Calu3 (cell line): Measurements from ENCODE around the gene TRIM40. TPM values are rescaled to one million over a fixed set of nuclear protein-coding genes. Genes with fewer than 3 reads are reported as not detected.

ENCODE experiments used
- BruUV-seq: library from RNA; stranded (reverse); fragments of 400-500 nt; replicated peaks from 2 replicates; lab custom pipeline; 2021; lab: Mats Ljungman, UMichigan
- CTCF ChIA-PET: fragments of 300-600 bp; sonication (Branson Sonifier 250); formaldehyde crosslinking; loops from one replicate; lab custom pipeline; 2022; ENCODE audit warnings: antibody characterized with exemption; lab: Charles Lee
- DNase-seq: peaks from one replicate; pipeline ENCODE4 v3.0.0; 2022
- H3K27ac Mint-ChIP-seq: one replicate; pipeline ENCODE4 v1.8.0; 2022; ENCODE audit warnings: mixed read lengths; ENCODE audit not compliant: unreplicated experiment
- H3K27me3 Mint-ChIP-seq: one replicate; pipeline ENCODE4 v1.8.0; 2022; ENCODE audit warnings: mixed read lengths; ENCODE audit not compliant: unreplicated experiment
- H3K36me3 Mint-ChIP-seq: one replicate; pipeline ENCODE4 v1.8.0; 2022; ENCODE audit warnings: mild to moderate bottlenecking, moderate library complexity, mixed read lengths; ENCODE audit not compliant: insufficient read depth, unreplicated experiment
- H3K4me1 Mint-ChIP-seq: one replicate; pipeline ENCODE4 v1.8.0; 2022; ENCODE audit warnings: mild to moderate bottlenecking, low read depth, mixed read lengths; ENCODE audit not compliant: unreplicated experiment
- H3K4me3 Mint-ChIP-seq: one replicate; pipeline ENCODE4 v1.8.0; 2022; ENCODE audit warnings: mild to moderate bottlenecking, low read depth, moderate library complexity, mixed read lengths; ENCODE audit not compliant: unreplicated experiment
- H3K9me3 Mint-ChIP-seq: one replicate; pipeline ENCODE4 v1.8.0; 2022; ENCODE audit warnings: low read depth, mixed read lengths; ENCODE audit not compliant: unreplicated experiment
- intact Hi-C: fragments of 100-400 bp; cut with micrococcal nuclease; formaldehyde crosslinking; loops from one replicate; pipeline ENCODE4 v1.10.0; 2022; ENCODE audit not compliant: unreplicated experiment
- total RNA-seq: library from RNA; stranded (reverse); gene quantifications from 2 replicates; pipeline ENCODE4 v1.2.3, GENCODE V29; 2022
- TF ChIP-seq, protein P1 (sequence below): fragments of 200-600 bp; IDR thresholded peaks from one replicate; pipeline ENCODE4 v1.8.0; 2022; ENCODE audit warnings: antibody characterized with exemption; ENCODE audit not compliant: unreplicated experiment

Gene TRIM40
- total RNA-seq, 1 experiment from 2014 or later: not detected

DNA sequence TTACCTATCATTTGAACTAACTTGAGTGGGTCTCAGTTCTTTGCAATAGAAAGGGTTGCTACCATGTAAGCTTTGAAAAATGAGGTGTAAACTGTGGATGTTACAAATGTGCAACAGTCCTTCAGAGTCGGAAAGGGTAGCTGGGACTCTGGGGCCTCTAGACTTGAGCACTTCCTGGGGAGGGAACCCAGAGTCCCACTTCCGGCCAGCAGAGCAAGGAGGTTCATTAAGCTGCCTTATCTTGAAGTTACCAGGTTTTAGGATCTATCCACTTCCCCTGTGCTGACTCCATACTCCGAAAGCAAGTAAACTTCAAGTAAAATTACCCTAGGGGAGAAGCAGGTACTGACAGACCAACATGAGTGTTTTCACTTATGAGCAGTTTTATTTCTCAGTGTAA is 15.6 kb downstream of the TRIM40 start:
- H3K4me3 Mint-ChIP-seq: no peak overlapping the region
- H3K27ac Mint-ChIP-seq: no peak overlapping the region
- no peaks in the 10 kb centered on the region for H3K9me3 Mint-ChIP-seq
- H3K4me1 Mint-ChIP-seq: peaks cover 50% of the 10 kb centered on the region
- intact Hi-C loops: loop anchor here (2.0 kb wide), 1 partner anchor 19 kb away; no protein-coding TSS in a partner anchor
- no peaks in the 10 kb centered on the region for H3K36me3 Mint-ChIP-seq
- TF ChIP-seq, protein P1, sequence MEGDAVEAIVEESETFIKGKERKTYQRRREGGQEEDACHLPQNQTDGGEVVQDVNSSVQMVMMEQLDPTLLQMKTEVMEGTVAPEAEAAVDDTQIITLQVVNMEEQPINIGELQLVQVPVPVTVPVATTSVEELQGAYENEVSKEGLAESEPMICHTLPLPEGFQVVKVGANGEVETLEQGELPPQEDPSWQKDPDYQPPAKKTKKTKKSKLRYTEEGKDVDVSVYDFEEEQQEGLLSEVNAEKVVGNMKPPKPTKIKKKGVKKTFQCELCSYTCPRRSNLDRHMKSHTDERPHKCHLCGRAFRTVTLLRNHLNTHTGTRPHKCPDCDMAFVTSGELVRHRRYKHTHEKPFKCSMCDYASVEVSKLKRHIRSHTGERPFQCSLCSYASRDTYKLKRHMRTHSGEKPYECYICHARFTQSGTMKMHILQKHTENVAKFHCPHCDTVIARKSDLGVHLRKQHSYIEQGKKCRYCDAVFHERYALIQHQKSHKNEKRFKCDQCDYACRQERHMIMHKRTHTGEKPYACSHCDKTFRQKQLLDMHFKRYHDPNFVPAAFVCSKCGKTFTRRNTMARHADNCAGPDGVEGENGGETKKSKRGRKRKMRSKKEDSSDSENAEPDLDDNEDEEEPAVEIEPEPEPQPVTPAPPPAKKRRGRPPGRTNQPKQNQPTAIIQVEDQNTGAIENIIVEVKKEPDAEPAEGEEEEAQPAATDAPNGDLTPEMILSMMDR: no peak
- no peaks in the 10 kb centered on the region for H3K27me3 Mint-ChIP-seq
- no peak for DNase-seq
- CTCF ChIA-PET: interaction anchor here (0.5 kb wide), 1 partner anchor 45 kb away, joined by 5 read pairs; no protein-coding TSS in a partner anchor
- BruUV-seq: no TSS peak

DNA sequence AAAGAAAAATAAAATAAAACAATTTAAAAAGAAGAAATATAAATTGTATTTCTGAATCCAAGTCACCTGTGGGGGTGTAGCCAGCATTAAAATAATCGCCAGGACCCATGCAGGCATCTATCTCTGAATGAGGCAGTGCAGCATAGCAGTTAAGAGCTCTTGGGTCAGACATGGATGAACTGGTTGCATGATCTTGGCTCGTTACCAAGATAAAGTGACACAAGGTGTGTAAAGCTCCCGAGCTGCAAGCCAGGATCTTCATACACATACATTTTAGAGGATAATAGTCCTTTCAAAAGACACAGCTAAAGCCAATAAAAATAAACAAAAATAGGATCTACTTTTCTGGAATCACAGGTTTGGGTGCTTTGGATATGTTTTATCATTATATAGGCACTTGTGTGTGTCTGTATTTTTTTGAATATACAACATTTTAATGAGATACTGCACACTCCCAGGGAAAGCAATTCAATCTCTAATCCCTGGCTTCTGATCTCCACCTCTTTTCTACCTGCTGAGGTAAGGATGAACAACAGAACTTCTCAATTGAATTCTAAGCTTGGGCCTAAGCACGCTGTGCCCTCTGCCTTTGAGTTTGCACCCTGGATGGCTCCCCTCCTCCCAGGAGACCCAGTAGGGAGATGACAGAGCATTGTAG is 16.2 kb downstream of the TRIM40 start:
- Mint-ChIP-seq H3K4me1 (peaks cover 51% of the 10 kb centered on the region), H3K27me3 (no peaks in the 10 kb centered on the region), H3K27ac (no peak overlapping the region), H3K9me3 (no peaks in the 10 kb centered on the region), H3K4me3 (no peak overlapping the region), H3K36me3 (no peaks in the 10 kb centered on the region)
- BruUV-seq: no TSS peak
- TF ChIP-seq, protein P1: no peak
- DNase-seq: no peak
- intact Hi-C loops: no loop called here
- CTCF ChIA-PET: interaction anchor here (0.5 kb wide), 2 partner anchors 45 to 58 kb away, joined by 3 to 5 read pairs; no protein-coding TSS in a partner anchor

DNA sequence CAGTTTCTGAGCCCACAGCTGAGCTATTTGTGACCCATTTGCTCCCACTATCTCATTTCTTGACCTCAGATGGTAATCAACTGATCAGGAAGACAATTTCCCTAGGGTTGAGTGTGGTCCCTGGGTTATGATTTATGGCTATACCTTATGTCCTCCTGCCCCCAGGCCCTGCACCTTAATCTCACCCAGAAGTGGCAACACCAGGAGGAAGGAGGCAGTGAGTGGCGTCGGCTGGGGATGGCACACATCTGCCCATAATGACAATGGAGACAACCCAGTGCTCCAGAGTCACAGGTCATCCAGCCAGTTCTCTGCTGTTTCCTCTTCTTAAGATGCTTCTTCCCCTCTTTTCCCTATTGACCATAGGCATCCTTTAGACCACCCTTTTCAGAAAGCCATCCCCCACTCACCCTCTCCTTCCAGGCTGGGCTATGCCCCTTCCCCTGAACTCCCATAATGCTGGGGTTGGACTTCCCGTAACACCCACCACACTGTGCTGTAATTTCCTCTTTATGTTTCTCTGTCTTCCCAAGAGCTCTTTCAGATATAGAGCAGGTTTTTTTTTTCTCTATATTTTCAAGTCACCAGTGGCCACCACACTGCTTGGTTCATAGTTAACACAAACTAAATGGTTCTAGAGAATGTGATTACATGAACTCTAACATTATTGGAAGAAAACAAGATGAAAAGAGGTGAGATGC is 17.1 kb downstream of the TRIM40 start:
- Mint-ChIP-seq H3K27ac (no peak overlapping the region), H3K36me3 (no peaks in the 10 kb centered on the region), H3K27me3 (no peaks in the 10 kb centered on the region), H3K4me1 (peaks cover 51% of the 10 kb centered on the region), H3K4me3 (no peak overlapping the region), H3K9me3 (no peaks in the 10 kb centered on the region)
- DNase-seq: no peak
- intact Hi-C loops: no loop called here
- TF ChIP-seq, protein P1: no peak
- CTCF ChIA-PET: no interaction called here
- BruUV-seq: no TSS peak

DNA sequence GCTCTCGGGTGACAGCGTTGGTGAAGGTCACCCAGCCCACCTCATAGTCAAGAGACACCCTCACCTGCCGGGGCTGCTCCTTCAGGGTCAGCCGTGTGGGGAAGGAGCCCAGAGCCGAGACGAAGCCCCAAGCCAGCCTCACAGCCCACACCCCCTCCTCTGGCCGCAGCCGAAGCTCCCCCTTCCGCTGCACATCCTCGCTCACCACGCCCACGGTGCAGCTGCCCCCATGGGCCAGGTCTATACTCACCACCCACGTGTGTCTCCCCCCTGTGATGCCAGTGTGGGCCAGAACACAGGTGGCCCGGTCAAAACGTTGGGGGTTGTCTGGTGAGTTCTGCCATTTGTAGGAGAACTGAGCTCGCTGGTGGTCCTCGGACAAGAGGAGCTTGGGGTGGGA is 18.1 kb downstream of the TRIM40 start:
- H3K9me3 Mint-ChIP-seq: no peaks in the 10 kb centered on the region
- no peak for DNase-seq
- intact Hi-C loops: no loop called here
- H3K4me3 Mint-ChIP-seq: no peak overlapping the region
- H3K36me3 Mint-ChIP-seq: no peaks in the 10 kb centered on the region
- H3K27ac Mint-ChIP-seq: no peak overlapping the region
- no TSS peak for BruUV-seq
- H3K27me3 Mint-ChIP-seq: no peaks in the 10 kb centered on the region
- peaks cover 51% of the 10 kb centered on the region for H3K4me1 Mint-ChIP-seq
- TF ChIP-seq, protein P1: no peak
- CTCF ChIA-PET: interaction anchor here (0.6 to 1.6 kb wide), 3 partner anchors 18 to 51 kb away, joined by 4 to 7 read pairs (median 6); partner anchors contain the start of gene TRIM40
